IMR-90 (cell line): Measurements from ENCODE around the gene SKAP1. TPM values are rescaled to one million over a fixed set of nuclear protein-coding genes. Genes with fewer than 3 reads are reported as not detected.

Source experiments
- ATAC-seq: fragments of 200-7000 bp; cut with Tn5 transposase; 2 replicates; pipeline ENCODE4 v1.9.1; 2020; ENCODE audit warnings: low read depth, mild to moderate bottlenecking, moderate library complexity
- BruUV-seq: library from RNA; stranded (reverse); fragments of 400-500 nt; replicated peaks from 2 replicates; lab custom pipeline; 2021; lab: Mats Ljungman, UMichigan
- CTCF ChIA-PET: fragments of 300-600 bp; formaldehyde crosslinking; extraction: SDS; loops from one replicate; lab custom pipeline; 2021; ENCODE audit warnings: antibody characterized with exemption; lab: Yijun Ruan, JAX
- POLR2A ChIA-PET: fragments of 300-600 bp; sonication (Branson Sonifier 250); formaldehyde crosslinking; loops from one replicate; lab custom pipeline; 2022; ENCODE audit warnings: antibody characterized with exemption; ENCODE audit not compliant: unreplicated experiment; lab: Charles Lee
- DNase-seq: peaks from one replicate; pipeline ENCODE4 v3.0.0; 2013
- H2AFZ ChIP-seq: replicated peaks from 2 replicates; pipeline ENCODE3; 2013; ENCODE audit warnings: low read length, mild to moderate bottlenecking; ENCODE audit not compliant: poor library complexity
- H2AK5ac ChIP-seq: 2 replicates; pipeline ENCODE4 v1.6.1; 2013; ENCODE audit warnings: low read depth, low read length, inconsistent platforms
- H2AK9ac ChIP-seq: replicated peaks from 2 replicates; pipeline ENCODE3; 2013; ENCODE audit warnings: mild to moderate bottlenecking, low read depth, low read length, moderate library complexity; ENCODE audit not compliant: poor library complexity
- H2BK120ac ChIP-seq: 2 replicates; pipeline ENCODE4 v1.6.1; 2013; ENCODE audit warnings: low read depth, low read length, inconsistent platforms
- H2BK15ac ChIP-seq: 3 replicates; pipeline ENCODE4 v1.6.1; 2013; ENCODE audit warnings: low read depth, low read length, inconsistent platforms
- H2BK20ac ChIP-seq: 2 replicates; pipeline ENCODE4 v1.6.1; 2013; ENCODE audit warnings: low read depth, mild to moderate bottlenecking, inconsistent platforms, low read length, moderate library complexity
- H2BK5ac ChIP-seq: 2 replicates; pipeline ENCODE4 v1.6.1; 2013; ENCODE audit warnings: mild to moderate bottlenecking, low read depth, low read length, inconsistent platforms; ENCODE audit not compliant: poor library complexity, severe bottlenecking
- H3K14ac ChIP-seq: replicated peaks from 2 replicates; pipeline ENCODE4 v1.6.1; 2013; ENCODE audit warnings: low read depth, low read length, inconsistent platforms
- H3K18ac ChIP-seq: 2 replicates; pipeline ENCODE4 v1.6.1; 2013; ENCODE audit warnings: low read depth, low read length, control low read depth
- H3K23ac ChIP-seq: 2 replicates; pipeline ENCODE4 v1.6.1; 2013; ENCODE audit warnings: low read depth, low read length, inconsistent platforms
- H3K27ac ChIP-seq: 2 replicates; pipeline ENCODE4 v1.5.1; 2013; ENCODE audit warnings: mild to moderate bottlenecking, control low read depth, low read length; ENCODE audit not compliant: insufficient read depth
- H3K27me3 ChIP-seq: 2 replicates; pipeline ENCODE4 v1.6.1; 2013; ENCODE audit warnings: low read length; ENCODE audit not compliant: control insufficient read depth, insufficient read depth
- H3K36me3 ChIP-seq: 2 replicates; pipeline ENCODE4 v1.6.1; 2013; ENCODE audit warnings: low read length, mixed read lengths; ENCODE audit not compliant: control insufficient read depth, insufficient read depth
- H3K4ac ChIP-seq: 2 replicates; pipeline ENCODE4 v1.6.1; 2013; ENCODE audit warnings: low read depth, low read length, inconsistent platforms
- H3K4me1 ChIP-seq: 2 replicates; pipeline ENCODE4 v1.6.1; 2013; ENCODE audit warnings: low read length, mixed read lengths; ENCODE audit not compliant: control insufficient read depth, insufficient read depth
- H3K4me2 ChIP-seq: 2 replicates; pipeline ENCODE4 v1.6.1; 2013; ENCODE audit warnings: low read depth, mild to moderate bottlenecking, control low read depth, low read length, moderate library complexity
- H3K4me3 ChIP-seq: 2 replicates; pipeline ENCODE4 v1.5.1; 2013; ENCODE audit warnings: low read depth, mild to moderate bottlenecking, control low read depth, low read length, moderate library complexity; ENCODE audit not compliant: insufficient read depth
- H3K56ac ChIP-seq: 2 replicates; pipeline ENCODE4 v1.6.1; 2013; ENCODE audit warnings: low read length, inconsistent platforms; ENCODE audit not compliant: insufficient read depth; ENCODE audit errors: extremely low read depth
- H3K79me1 ChIP-seq, 2 experiments: 2 replicates each; pipeline ENCODE4 v1.6.1; 2013; ENCODE audit warnings: low read length in 2 of 2, inconsistent platforms in 1 of 2, low read depth in 1 of 2
- H3K9ac ChIP-seq: 2 replicates; pipeline ENCODE4 v1.6.1; 2013; ENCODE audit warnings: low read depth, low read length, control low read depth
- H3K9me1 ChIP-seq: 2 replicates; pipeline ENCODE4 v1.6.1; 2013; ENCODE audit warnings: low read length, inconsistent platforms; ENCODE audit not compliant: insufficient read depth
- H3K9me3 ChIP-seq: 2 replicates; pipeline ENCODE4 v1.6.1; 2013; ENCODE audit warnings: low read length; ENCODE audit not compliant: control insufficient read depth, insufficient read depth
- H4K20me1 ChIP-seq: 2 replicates; pipeline ENCODE4 v1.6.1; 2013; ENCODE audit warnings: low read length, inconsistent platforms; ENCODE audit not compliant: insufficient read depth
- H4K5ac ChIP-seq: 2 replicates; pipeline ENCODE4 v1.6.1; 2013; ENCODE audit warnings: mild to moderate bottlenecking, low read depth, low read length, control low read depth
- H4K8ac ChIP-seq, 2 experiments: 2 replicates each; pipeline ENCODE4 v1.6.1; 2013; ENCODE audit warnings: low read depth in 2 of 2, low read length in 2 of 2, control low read depth in 1 of 2, inconsistent platforms in 1 of 2
- H4K91ac ChIP-seq: 2 replicates; pipeline ENCODE4 v1.6.1; 2013; ENCODE audit warnings: low read depth, low read length, inconsistent platforms; ENCODE audit not compliant: insufficient read depth
- CEBPB ChIP-seq: IDR thresholded peaks from 2 replicates; pipeline ENCODE4 v1.6.1; 2012; ENCODE audit warnings: low read depth, low read length, improper control_type of control experiment
- CHD1 ChIP-seq: IDR thresholded peaks from 2 replicates; pipeline ENCODE4 v1.6.1; 2012; ENCODE audit warnings: low read depth, low read length, improper control_type of control experiment
- FOS ChIP-seq: fragments of 150-350 bp; IDR thresholded peaks from 2 replicates; pipeline ENCODE4 v1.6.1; 2016; ENCODE audit warnings: low read depth, low read length
- MAFK ChIP-seq: IDR thresholded peaks from 2 replicates; pipeline ENCODE4 v1.6.1; 2012; ENCODE audit warnings: low read depth, low read length, improper control_type of control experiment
- MAZ ChIP-seq: IDR thresholded peaks from 2 replicates; pipeline ENCODE4 v1.6.1; 2012; ENCODE audit warnings: low read depth, mild to moderate bottlenecking, low read length, improper control_type of control experiment, moderate library complexity, borderline replicate concordance
- POLR2A ChIP-seq: IDR thresholded peaks from 2 replicates; pipeline ENCODE4 v1.6.1; 2012; ENCODE audit warnings: mild to moderate bottlenecking, low read depth, low read length
- RAD21 ChIP-seq: IDR thresholded peaks from 2 replicates; pipeline ENCODE4 v1.6.1; 2012; ENCODE audit warnings: low read length, improper control_type of control experiment
- RCOR1 ChIP-seq: IDR thresholded peaks from 2 replicates; pipeline ENCODE4 v1.6.1; 2012; ENCODE audit warnings: mild to moderate bottlenecking, low read length, improper control_type of control experiment; ENCODE audit not compliant: insufficient replicate concordance
- RFX5 ChIP-seq: IDR thresholded peaks from 2 replicates; pipeline ENCODE4 v1.8.0; 2012; ENCODE audit warnings: low read depth, mild to moderate bottlenecking, low read length, moderate library complexity
- SMC3 ChIP-seq: fragments of 150-350 bp; IDR thresholded peaks from 2 replicates; pipeline ENCODE4 v1.6.1; 2016; ENCODE audit warnings: low read depth, mild to moderate bottlenecking, antibody characterized with exemption, low read length, moderate library complexity
- WGBS, 2 experiments: methylation state at CpG; one replicate each; pipeline versions ENCODE4 v1.1.5 to v1.1.7; 2013; ENCODE audit warnings: missing lambda C conversion rate in 2 of 2; ENCODE audit not compliant: insufficient read length in 1 of 2; ENCODE audit errors: extremely low coverage in 2 of 2; 5-methylcytosine and 5-hydroxymethylcytosine counted together
- dilution Hi-C: fragments of 300-500 bp; cut with HindIII; formaldehyde crosslinking; loops from one replicate; pipeline ENCODE4 v1.14.3; 2018; ENCODE audit warnings: low sequenced_read_pairs; ENCODE audit not compliant: unreplicated experiment
- in situ Hi-C: fragments of 300-500 bp; cut with MboI; formaldehyde crosslinking; loops from 3 replicates; pipeline ENCODE4 v1.14.3; 2019; ENCODE audit warnings: low sequenced_read_pairs, inconsistent platforms, mixed read lengths
- intact Hi-C: fragments of 100-400 bp; cut with micrococcal nuclease; formaldehyde crosslinking; loops from 2 replicates; pipeline ENCODE4 v1.10.0; 2022
- polyA plus RNA-seq, 3 experiments: library from polyadenylated mRNA; depleted of rRNA; stranded (reverse); fragments of >200 nt; gene quantifications; 2 replicates each; pipeline ENCODE4 v1.2.3, GENCODE V29; 2012; ENCODE audit warnings: low replicate concordance in 1 of 3
- total RNA-seq: library from RNA; depleted of rRNA; stranded (reverse); fragments of >200 nt; gene quantifications from 2 replicates; pipeline ENCODE4 v1.2.3, GENCODE V29; 2012
- TF ChIP-seq, protein P1 (sequence below): fragments of 150-350 bp; IDR thresholded peaks from 2 replicates; pipeline ENCODE4 v1.6.1; 2017; ENCODE audit warnings: mild to moderate bottlenecking, antibody characterized with exemption, low read length, low read depth
- TF ChIP-seq, protein P2 (sequence below): conservative IDR thresholded peaks from 2 replicates; pipeline ENCODE4 v1.5.1; 2012; ENCODE audit warnings: mild to moderate bottlenecking, low read depth, low read length, improper control_type of control experiment

SKAP1 gene
- total and polyA plus RNA-seq, 2 of the 4 experiments (the other 2 are of a cell fraction) = not detected

DNA sequence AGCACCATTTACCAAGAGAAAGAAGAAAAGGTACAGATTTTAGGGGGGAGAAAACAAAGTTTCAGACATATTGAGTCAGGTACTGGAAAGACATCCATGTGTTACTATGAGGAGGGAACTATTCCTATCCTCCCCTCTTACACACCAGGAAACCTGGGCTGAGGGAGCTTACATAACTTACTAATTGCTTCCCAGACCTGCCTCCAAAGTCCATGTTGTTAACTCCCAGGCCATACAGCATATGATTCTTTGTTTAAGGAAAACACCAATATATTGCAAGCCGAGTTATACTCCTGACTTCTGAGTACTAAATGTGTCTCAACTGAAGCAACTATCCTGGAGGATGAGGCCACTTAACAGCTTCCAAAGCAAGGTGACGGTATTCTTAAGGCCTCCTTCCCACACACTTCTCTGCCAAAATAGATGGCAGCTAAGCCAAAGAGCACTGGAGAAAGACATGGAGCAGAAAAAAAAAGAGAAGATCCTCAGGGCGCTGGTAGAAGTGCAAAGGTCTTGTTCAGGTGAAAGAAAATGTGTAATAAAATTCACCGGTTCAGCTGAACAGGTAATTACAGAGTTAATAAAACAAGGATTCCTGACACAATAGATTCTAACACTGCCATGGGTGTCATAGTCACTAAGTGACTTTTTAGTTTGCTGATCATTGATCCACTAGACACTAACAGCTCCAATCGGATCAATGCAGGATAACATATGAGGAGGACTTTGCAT lies 151.1 kb downstream of the SKAP1 start:
- POLR2A ChIA-PET = no interaction called here
- no CpG with 5 or more reads among the region's 5 CpGs for WGBS, 2 experiments

More for the DNA sequence above, 151.1 kb downstream of the SKAP1 start:
- Histone ChIP-seq H4K5ac (no peak overlapping the region), H4K91ac (no peak overlapping the region), H3K56ac (no peak overlapping the region), H2AFZ (no peak overlapping the region), H2BK15ac (no peak overlapping the region), H3K4me3 (no peak overlapping the region), H3K9me3 (no peaks in the 10 kb centered on the region), H3K9me1 (no peaks in the 10 kb centered on the region), H2BK5ac (no peak overlapping the region), H3K27ac (no peak overlapping the region), H2AK9ac (no peak overlapping the region), H3K36me3 (no peaks in the 10 kb centered on the region), H3K9ac (no peak overlapping the region), H3K23ac (no peak overlapping the region), H2BK20ac (no peak overlapping the region), H3K4ac (no peak overlapping the region), H3K14ac (no peak overlapping the region), H4K20me1 (no peaks in the 10 kb centered on the region), H3K79me1 (no peaks in the 10 kb centered on the region), H3K4me1 (no peaks in the 10 kb centered on the region), H2AK5ac (no peak overlapping the region), H2BK120ac (no peak overlapping the region), H3K4me2 (no peak overlapping the region), H3K18ac (no peak overlapping the region), H3K27me3 (peaks cover 40% of the 10 kb centered on the region), H4K8ac (no peak overlapping the region)
- dilution Hi-C loops = no loop called here
- intact Hi-C loops = no loop called here
- ATAC-seq (no peak), DNase-seq (no peak)
- TF ChIP-seq, protein P1, sequence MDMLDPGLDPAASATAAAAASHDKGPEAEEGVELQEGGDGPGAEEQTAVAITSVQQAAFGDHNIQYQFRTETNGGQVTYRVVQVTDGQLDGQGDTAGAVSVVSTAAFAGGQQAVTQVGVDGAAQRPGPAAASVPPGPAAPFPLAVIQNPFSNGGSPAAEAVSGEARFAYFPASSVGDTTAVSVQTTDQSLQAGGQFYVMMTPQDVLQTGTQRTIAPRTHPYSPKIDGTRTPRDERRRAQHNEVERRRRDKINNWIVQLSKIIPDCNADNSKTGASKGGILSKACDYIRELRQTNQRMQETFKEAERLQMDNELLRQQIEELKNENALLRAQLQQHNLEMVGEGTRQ = no peak
- TF ChIP-seq MAFK (no peak), FOS (no peak), RAD21 (no peak), POLR2A (no peak), RFX5 (no peak), CEBPB (no peak), CHD1 (no peak), SMC3 (no peak), RCOR1 (no peak), MAZ (no peak)
- TF ChIP-seq, protein P2, sequence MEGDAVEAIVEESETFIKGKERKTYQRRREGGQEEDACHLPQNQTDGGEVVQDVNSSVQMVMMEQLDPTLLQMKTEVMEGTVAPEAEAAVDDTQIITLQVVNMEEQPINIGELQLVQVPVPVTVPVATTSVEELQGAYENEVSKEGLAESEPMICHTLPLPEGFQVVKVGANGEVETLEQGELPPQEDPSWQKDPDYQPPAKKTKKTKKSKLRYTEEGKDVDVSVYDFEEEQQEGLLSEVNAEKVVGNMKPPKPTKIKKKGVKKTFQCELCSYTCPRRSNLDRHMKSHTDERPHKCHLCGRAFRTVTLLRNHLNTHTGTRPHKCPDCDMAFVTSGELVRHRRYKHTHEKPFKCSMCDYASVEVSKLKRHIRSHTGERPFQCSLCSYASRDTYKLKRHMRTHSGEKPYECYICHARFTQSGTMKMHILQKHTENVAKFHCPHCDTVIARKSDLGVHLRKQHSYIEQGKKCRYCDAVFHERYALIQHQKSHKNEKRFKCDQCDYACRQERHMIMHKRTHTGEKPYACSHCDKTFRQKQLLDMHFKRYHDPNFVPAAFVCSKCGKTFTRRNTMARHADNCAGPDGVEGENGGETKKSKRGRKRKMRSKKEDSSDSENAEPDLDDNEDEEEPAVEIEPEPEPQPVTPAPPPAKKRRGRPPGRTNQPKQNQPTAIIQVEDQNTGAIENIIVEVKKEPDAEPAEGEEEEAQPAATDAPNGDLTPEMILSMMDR = no peak
- CTCF ChIA-PET = interaction anchor here (0.6 to 1.6 kb wide), 3 partner anchors 14 to 17 kb away, joined by 4 to 5 read pairs (median 4); no protein-coding TSS in a partner anchor
- in situ Hi-C loops = no loop called here
- no TSS peak for BruUV-seq
